ENCODE results near the gene TNFRSF12A. TPM values are rescaled to one million over a fixed set of nuclear protein-coding genes. Genes with fewer than 3 reads are reported as not detected.

Gene TNFRSF12A
- total RNA-seq, 4 donors from 2014 or later = 2.3 to 59.6 (median 30.5) TPM

- 69% methylated on average over 12 of the region's 12 CpGs for WGBS
- no peak overlapping the region for H3K27ac ChIP-seq
- peaks cover 37% of the 10 kb centered on the region for H3K27me3 ChIP-seq
- DNase-seq (ENCODE audit: low spot score in 2 of 2) = no peak
- peaks cover 42% of the 10 kb centered on the region for H3K4me1 ChIP-seq
- no peaks in the 10 kb centered on the region for H3K36me3 ChIP-seq
- TF ChIP-seq EP300 (IDR thresholded peaks at IDR 0.05) (no peak), CTCF (IDR thresholded peaks at IDR 0.05) (no peak), POLR2AphosphoS5 (IDR thresholded peaks at IDR 0.05) (no peak), POLR2A (IDR thresholded peaks at IDR 0.05) (no peak)
- H3K9me3 ChIP-seq = no peaks in the 10 kb centered on the region
- no peak overlapping the region for H3K4me3 ChIP-seq
Observed at GRCh38 chr16:2991566-2992261, 28.5 kb upstream of the TNFRSF12A start.

GRCh38 chr16:2992383-2993081, 27.6 kb upstream of the TNFRSF12A start:
- no peaks in the 10 kb centered on the region for H3K36me3 ChIP-seq
- 44% methylated on average over 10 of the region's 14 CpGs for WGBS
- peaks cover 37% of the 10 kb centered on the region for H3K4me1 ChIP-seq
- TF ChIP-seq POLR2AphosphoS5 (IDR thresholded peaks at IDR 0.05) (peak in 1 of 3 donors; percentile 30), EP300 (IDR thresholded peaks at IDR 0.05) (no peak)
- peaks cover 30% of the 10 kb centered on the region for H3K27me3 ChIP-seq
- H3K27ac ChIP-seq = no peak overlapping the region
- no peaks in the 10 kb centered on the region for H3K9me3 ChIP-seq
- DNase-seq (ENCODE audit: low spot score in 2 of 2) = no peak
- no peak overlapping the region for H3K4me3 ChIP-seq

- Histone ChIP-seq H3K9me3 (no peaks in the 10 kb centered on the region), H3K4me3 (no peak overlapping the region), H3K27me3 (peaks cover 5% of the 10 kb centered on the region), H3K4me1 (peaks cover 36% of the 10 kb centered on the region), H3K27ac (no peak overlapping the region), H3K36me3 (no peaks in the 10 kb centered on the region)
- no peak for TF ChIP-seq POLR2AphosphoS5 (IDR thresholded peaks at IDR 0.05)
- 77% methylated on average over 11 of the region's 13 CpGs for WGBS
- no peak for DNase-seq (ENCODE audit: low spot score in 2 of 2)
Observed at GRCh38 chr16:2996298-2996697, 23.9 kb upstream of the TNFRSF12A start.

- DNase-seq (ENCODE audit: low spot score in 2 of 2) = no peak
- peaks cover 13% of the 10 kb centered on the region for H3K27me3 ChIP-seq
- no peak overlapping the region for H3K4me3 ChIP-seq
- peaks cover 17% of the 10 kb centered on the region for H3K4me1 ChIP-seq
- H3K9me3 ChIP-seq = no peaks in the 10 kb centered on the region
- no peak for TF ChIP-seq CTCF (IDR thresholded peaks at IDR 0.05)
- no peak for TF ChIP-seq POLR2AphosphoS5 (IDR thresholded peaks at IDR 0.05)
- no peak for TF ChIP-seq EP300 (IDR thresholded peaks at IDR 0.05)
- no peak for TF ChIP-seq POLR2A (IDR thresholded peaks at IDR 0.05)
- no peak overlapping the region for H3K27ac ChIP-seq
- WGBS = 91% methylated on average over 6 of the region's 6 CpGs
- H3K36me3 ChIP-seq = no peaks in the 10 kb centered on the region
Observed at GRCh38 chr16:2999929-3000328, 20.2 kb upstream of the TNFRSF12A start.

GRCh38 chr16:3000540-3000939, 19.6 kb upstream of the TNFRSF12A start:
- Histone ChIP-seq H3K9me3 (no peaks in the 10 kb centered on the region), H3K27me3 (peaks cover 14% of the 10 kb centered on the region), H3K36me3 (no peaks in the 10 kb centered on the region), H3K4me1 (peaks cover 14% of the 10 kb centered on the region), H3K4me3 (no peak overlapping the region), H3K27ac (no peak overlapping the region)
- 94% methylated on average over 4 of the region's 4 CpGs for WGBS
- TF ChIP-seq CTCF (IDR thresholded peaks at IDR 0.05) (no peak), EP300 (IDR thresholded peaks at IDR 0.05) (no peak), POLR2AphosphoS5 (IDR thresholded peaks at IDR 0.05) (no peak), POLR2A (IDR thresholded peaks at IDR 0.05) (no peak)
- no peak for DNase-seq (ENCODE audit: low spot score in 2 of 2)

- H3K27me3 ChIP-seq = peaks cover 20% of the 10 kb centered on the region
- H3K27ac ChIP-seq = no peak overlapping the region
- H3K9me3 ChIP-seq = no peaks in the 10 kb centered on the region
- 74% methylated on average over 5 of the region's 12 CpGs for WGBS
- no peak overlapping the region for H3K4me3 ChIP-seq
- TF ChIP-seq EP300 (IDR thresholded peaks at IDR 0.05) (no peak), POLR2AphosphoS5 (IDR thresholded peaks at IDR 0.05) (no peak), POLR2A (IDR thresholded peaks at IDR 0.05) (no peak), CTCF (IDR thresholded peaks at IDR 0.05) (no peak)
- H3K36me3 ChIP-seq = no peaks in the 10 kb centered on the region
- no peak for DNase-seq (ENCODE audit: low spot score in 2 of 2)
- peaks cover 10% of the 10 kb centered on the region for H3K4me1 ChIP-seq
Observed at GRCh38 chr16:3001316-3001715, 18.9 kb upstream of the TNFRSF12A start.
